Loucy (cell line): ENCODE data around the gene SCAF1.

Experiments used
- EZH2phosphoT487 ChIP-seq: fragments of 200-600 bp; IDR thresholded peaks from 2 replicates; pipeline ENCODE4 v1.6.1; 2018; ENCODE audit warnings: antibody characterized with exemption, mild to moderate bottlenecking, moderate library complexity, borderline replicate concordance
- TF ChIP-seq, protein P1 (sequence below): fragments of 200-600 bp; sonication (generic); conservative IDR thresholded peaks from 2 replicates; pipeline ENCODE4 v1.5.1; 2014; ENCODE audit warnings: mild to moderate bottlenecking, antibody characterized with exemption, low read length

DNA sequence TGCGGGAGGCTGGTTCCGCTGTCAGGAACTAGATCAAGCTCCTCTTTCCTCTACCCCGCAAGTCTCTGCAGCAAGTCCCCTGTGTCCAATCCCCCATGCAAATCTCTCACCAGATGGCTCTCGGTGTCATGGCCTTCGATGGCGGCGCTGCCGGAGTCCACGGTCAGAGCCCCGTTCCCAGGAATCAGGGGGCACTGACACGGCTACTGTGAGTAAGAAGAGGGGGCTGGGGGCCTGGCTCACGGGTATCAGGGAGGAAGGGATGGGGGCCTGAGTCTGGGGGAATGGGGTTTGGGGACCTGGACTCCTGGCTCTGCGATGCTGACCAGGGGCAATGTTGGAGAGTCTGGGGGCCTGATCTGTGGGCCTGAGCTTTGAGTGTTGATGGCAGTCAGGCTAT lies 4.0 kb downstream of the SCAF1 start:
- TF ChIP-seq, protein P1, sequence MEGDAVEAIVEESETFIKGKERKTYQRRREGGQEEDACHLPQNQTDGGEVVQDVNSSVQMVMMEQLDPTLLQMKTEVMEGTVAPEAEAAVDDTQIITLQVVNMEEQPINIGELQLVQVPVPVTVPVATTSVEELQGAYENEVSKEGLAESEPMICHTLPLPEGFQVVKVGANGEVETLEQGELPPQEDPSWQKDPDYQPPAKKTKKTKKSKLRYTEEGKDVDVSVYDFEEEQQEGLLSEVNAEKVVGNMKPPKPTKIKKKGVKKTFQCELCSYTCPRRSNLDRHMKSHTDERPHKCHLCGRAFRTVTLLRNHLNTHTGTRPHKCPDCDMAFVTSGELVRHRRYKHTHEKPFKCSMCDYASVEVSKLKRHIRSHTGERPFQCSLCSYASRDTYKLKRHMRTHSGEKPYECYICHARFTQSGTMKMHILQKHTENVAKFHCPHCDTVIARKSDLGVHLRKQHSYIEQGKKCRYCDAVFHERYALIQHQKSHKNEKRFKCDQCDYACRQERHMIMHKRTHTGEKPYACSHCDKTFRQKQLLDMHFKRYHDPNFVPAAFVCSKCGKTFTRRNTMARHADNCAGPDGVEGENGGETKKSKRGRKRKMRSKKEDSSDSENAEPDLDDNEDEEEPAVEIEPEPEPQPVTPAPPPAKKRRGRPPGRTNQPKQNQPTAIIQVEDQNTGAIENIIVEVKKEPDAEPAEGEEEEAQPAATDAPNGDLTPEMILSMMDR = no peak
- TF ChIP-seq EZH2phosphoT487 = no peak
